GM19023 (cell line): ENCODE measurements around the gene SEC22C.
A peak's percentile ranks its signal among the peaks of the same experiment; 100 is the strongest.

Experiments used
- ATAC-seq: cut with Tn5 transposase; IDR thresholded peaks from one replicate; pipeline ENCODE4 v1.9.1; 2021; ENCODE audit warnings: mild to moderate bottlenecking, moderate library complexity; ENCODE audit not compliant: unreplicated experiment

SEC22C gene

GRCh38 chr3:42501321-42501680 is 80.5 kb downstream of the SEC22C start:
- ATAC-seq = peak; percentile 8

GRCh38 chr3:42500909-42501308 is 80.9 kb downstream of the SEC22C start:
- ATAC-seq = no peak

DNA sequence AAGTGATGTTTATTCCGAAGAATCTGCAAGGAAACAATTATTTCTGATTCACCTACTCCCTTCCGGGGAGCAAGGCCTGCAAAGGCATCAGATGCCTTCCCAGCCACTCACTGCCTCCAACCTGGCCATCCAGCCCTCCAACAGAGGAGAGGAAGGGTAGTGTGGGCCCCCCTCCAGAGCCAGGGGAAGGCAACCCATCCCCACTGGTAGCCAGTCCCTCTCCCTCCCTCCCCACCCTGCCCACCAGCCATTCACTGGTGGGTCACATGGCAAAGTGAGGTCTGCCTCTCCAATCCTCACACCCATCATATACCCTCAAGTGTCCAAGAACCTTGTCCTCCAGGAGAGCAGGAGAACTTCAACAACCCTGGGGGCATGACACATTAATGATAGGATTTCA is 81.7 kb downstream of the SEC22C start:
- no peak for ATAC-seq

- ATAC-seq = no peak
These were observed 82.3 kb downstream of the SEC22C start for GRCh38 chr3:42499478-42499871.

- no peak for ATAC-seq
These were observed 82.8 kb downstream of the SEC22C start for GRCh38 chr3:42498791-42499477.

- ATAC-seq = no peak
These were observed 83.7 kb downstream of the SEC22C start for GRCh38 chr3:42498034-42498433.
